MCF 10A (cell line): ENCODE results near the gene CYP4B1. TPM values are rescaled to one million over a fixed set of nuclear protein-coding genes. Genes with fewer than 3 reads are reported as not detected.

Experiments used
- BruUV-seq: library from RNA; stranded (reverse); fragments of 400-500 nt; replicated peaks from 2 replicates; lab custom pipeline; 2021; lab: Mats Ljungman, UMichigan
- CTCF ChIA-PET: fragments of 300-600 bp; sonication (Branson Sonifier 250); formaldehyde crosslinking; extraction: SDS; loops from one replicate; lab custom pipeline; 2021; ENCODE audit warnings: antibody characterized with exemption, inconsistent platforms; lab: Yijun Ruan, JAX
- POLR2A ChIA-PET: fragments of 300-600, 350-650 bp; sonication (Branson Sonifier 250); formaldehyde crosslinking; extraction: SDS; loops from one replicate; lab custom pipeline; 2020; ENCODE audit warnings: antibody characterized with exemption, inconsistent platforms; lab: Yijun Ruan, JAX
- DNase-seq: peaks from one replicate; pipeline ENCODE4 v3.0.0-alpha.2; 2018; ENCODE audit not compliant: unreplicated experiment
- H3K27ac Mint-ChIP-seq: one replicate; pipeline ENCODE4 v1.8.0; 2022; ENCODE audit warnings: mild to moderate bottlenecking, low read depth, mixed read lengths; ENCODE audit not compliant: unreplicated experiment
- H3K27me3 Mint-ChIP-seq: one replicate; pipeline ENCODE4 v1.8.0; 2022; ENCODE audit warnings: mixed read lengths; ENCODE audit not compliant: insufficient read depth, unreplicated experiment
- H3K36me3 Mint-ChIP-seq: one replicate; pipeline ENCODE4 v1.8.0; 2022; ENCODE audit warnings: mild to moderate bottlenecking, moderate library complexity, mixed read lengths; ENCODE audit not compliant: insufficient read depth, unreplicated experiment
- H3K4me1 Mint-ChIP-seq: one replicate; pipeline ENCODE4 v1.8.0; 2022; ENCODE audit warnings: mixed read lengths; ENCODE audit not compliant: insufficient read depth, unreplicated experiment
- H3K4me3 Mint-ChIP-seq: one replicate; pipeline ENCODE4 v1.8.0; 2022; ENCODE audit warnings: mild to moderate bottlenecking, moderate library complexity, mixed read lengths; ENCODE audit not compliant: unreplicated experiment
- H3K9me3 Mint-ChIP-seq: one replicate; pipeline ENCODE4 v1.8.0; 2022; ENCODE audit warnings: mixed read lengths; ENCODE audit not compliant: unreplicated experiment
- intact Hi-C: fragments of 100-400 bp; cut with micrococcal nuclease; formaldehyde crosslinking; loops from 2 replicates; pipeline ENCODE4 v1.14.1; 2022
- total RNA-seq: library from RNA; stranded (reverse); gene quantifications from 2 replicates; pipeline ENCODE4 v1.2.3, GENCODE V29; 2022
- TF ChIP-seq, protein P1 (sequence below): fragments of 200-600 bp; IDR thresholded peaks from one replicate; pipeline ENCODE4 v1.8.0; 2022; ENCODE audit warnings: antibody characterized with exemption, mild to moderate bottlenecking; ENCODE audit not compliant: unreplicated experiment

CYP4B1 gene
- total RNA-seq, 1 experiment from 2014 or later, result 10.1 TPM

DNA sequence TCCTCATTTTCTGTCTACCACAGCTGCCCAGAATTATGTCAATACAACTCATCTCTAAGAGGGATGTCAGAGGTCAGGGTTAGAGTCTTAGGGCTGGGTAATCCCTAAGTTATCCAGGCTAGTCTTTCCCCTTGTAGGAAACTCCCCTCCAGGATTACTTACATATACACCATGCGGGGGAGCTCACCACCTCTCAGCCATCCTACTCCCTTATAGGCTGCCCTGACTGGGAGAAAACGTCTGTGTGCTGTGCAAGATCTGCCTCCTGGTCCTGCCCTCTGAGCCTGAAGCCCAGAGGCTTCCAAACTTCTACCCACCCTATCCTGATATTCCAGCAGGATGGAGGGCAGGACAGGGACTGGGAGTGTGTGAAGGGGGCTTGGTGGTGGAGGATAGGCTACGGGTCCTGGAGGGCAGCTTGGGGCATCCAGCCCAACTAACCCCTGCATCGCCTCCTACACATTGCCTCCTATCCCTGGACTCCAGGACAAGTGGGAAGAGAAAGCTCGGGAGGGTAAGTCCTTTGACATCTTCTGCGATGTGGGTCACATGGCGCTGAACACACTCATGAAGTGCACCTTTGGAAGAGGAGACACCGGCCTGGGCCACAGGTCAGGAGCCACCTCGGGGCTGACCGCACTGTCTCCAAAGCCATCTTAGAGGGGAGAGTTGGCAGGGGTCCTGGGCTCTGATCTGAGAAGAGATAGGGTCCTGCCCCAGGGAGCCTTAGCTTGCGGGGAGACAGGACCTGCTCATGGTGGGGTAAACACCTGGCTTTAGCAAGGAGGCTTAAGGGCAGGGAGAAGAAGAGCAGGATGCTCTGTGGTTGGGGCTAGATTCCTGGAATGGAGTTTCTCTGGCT lies 14.4 kb downstream of the CYP4B1 start:
- intact Hi-C loops, result no loop called here
- ChIA-PET CTCF (no interaction called here), POLR2A (interaction anchor here (1.4 kb wide), 1 partner anchor 10 kb away, joined by 4 read pairs; no protein-coding TSS in a partner anchor)
- Mint-ChIP-seq H3K4me3 (no peak overlapping the region), H3K27me3 (no peaks in the 10 kb centered on the region), H3K36me3 (peaks cover 42% of the 10 kb centered on the region), H3K9me3 (no peaks in the 10 kb centered on the region), H3K27ac (no peak overlapping the region), H3K4me1 (peaks cover 7% of the 10 kb centered on the region)
- BruUV-seq, result no TSS peak
- DNase-seq, result no peak
- TF ChIP-seq, protein P1, sequence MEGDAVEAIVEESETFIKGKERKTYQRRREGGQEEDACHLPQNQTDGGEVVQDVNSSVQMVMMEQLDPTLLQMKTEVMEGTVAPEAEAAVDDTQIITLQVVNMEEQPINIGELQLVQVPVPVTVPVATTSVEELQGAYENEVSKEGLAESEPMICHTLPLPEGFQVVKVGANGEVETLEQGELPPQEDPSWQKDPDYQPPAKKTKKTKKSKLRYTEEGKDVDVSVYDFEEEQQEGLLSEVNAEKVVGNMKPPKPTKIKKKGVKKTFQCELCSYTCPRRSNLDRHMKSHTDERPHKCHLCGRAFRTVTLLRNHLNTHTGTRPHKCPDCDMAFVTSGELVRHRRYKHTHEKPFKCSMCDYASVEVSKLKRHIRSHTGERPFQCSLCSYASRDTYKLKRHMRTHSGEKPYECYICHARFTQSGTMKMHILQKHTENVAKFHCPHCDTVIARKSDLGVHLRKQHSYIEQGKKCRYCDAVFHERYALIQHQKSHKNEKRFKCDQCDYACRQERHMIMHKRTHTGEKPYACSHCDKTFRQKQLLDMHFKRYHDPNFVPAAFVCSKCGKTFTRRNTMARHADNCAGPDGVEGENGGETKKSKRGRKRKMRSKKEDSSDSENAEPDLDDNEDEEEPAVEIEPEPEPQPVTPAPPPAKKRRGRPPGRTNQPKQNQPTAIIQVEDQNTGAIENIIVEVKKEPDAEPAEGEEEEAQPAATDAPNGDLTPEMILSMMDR, result no peak

GRCh38 chr1:46813858-46814396 lies 15.1 kb downstream of the CYP4B1 start:
- Mint-ChIP-seq H3K36me3 (peaks cover 49% of the 10 kb centered on the region), H3K27me3 (no peaks in the 10 kb centered on the region), H3K4me1 (peaks cover 7% of the 10 kb centered on the region), H3K4me3 (no peak overlapping the region), H3K9me3 (no peaks in the 10 kb centered on the region), H3K27ac (no peak overlapping the region)
- no peak for DNase-seq
- intact Hi-C loops, result no loop called here
- TF ChIP-seq, protein P1, result no peak
- CTCF ChIA-PET, result interaction anchor here (1.0 kb wide), 1 partner anchor 59 kb away, joined by 3 read pairs; no protein-coding TSS in a partner anchor
- BruUV-seq, result no TSS peak
- POLR2A ChIA-PET, result no interaction called here

DNA sequence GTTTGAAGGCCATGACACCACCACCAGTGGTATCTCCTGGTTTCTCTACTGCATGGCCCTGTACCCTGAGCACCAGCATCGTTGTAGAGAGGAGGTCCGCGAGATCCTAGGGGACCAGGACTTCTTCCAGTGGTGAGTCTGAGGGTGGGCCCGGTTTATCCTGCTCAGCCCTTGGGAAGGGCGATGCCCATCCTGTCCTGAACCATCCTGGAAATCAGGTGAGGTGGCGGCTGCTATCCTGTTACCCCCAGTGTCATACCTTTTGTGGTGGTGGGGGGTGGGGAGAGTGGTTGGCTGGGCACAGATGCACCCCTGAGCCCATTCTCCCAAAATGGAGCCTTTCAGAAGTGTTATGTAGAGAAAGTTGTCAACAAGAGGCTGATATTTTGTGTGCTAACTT lies 16.3 kb downstream of the CYP4B1 start:
- no peaks in the 10 kb centered on the region for H3K27me3 Mint-ChIP-seq
- DNase-seq, result no peak
- H3K4me1 Mint-ChIP-seq, result peaks cover 3% of the 10 kb centered on the region
- ChIA-PET CTCF (interaction anchor here (0.7 kb wide), 1 partner anchor 287 kb away, joined by 4 read pairs; no protein-coding TSS in a partner anchor), POLR2A (no interaction called here)
- H3K27ac Mint-ChIP-seq, result no peak overlapping the region
- no peaks in the 10 kb centered on the region for H3K9me3 Mint-ChIP-seq
- intact Hi-C loops, result no loop called here
- TF ChIP-seq, protein P1, result no peak
- H3K36me3 Mint-ChIP-seq, result peaks cover 45% of the 10 kb centered on the region
- H3K4me3 Mint-ChIP-seq, result no peak overlapping the region
- BruUV-seq, result no TSS peak

- ChIA-PET CTCF (no interaction called here), POLR2A (interaction anchor here (0.9 kb wide), 2 partner anchors 10 to 67 kb away, joined by 3 to 4 read pairs; no protein-coding TSS in a partner anchor)
- Mint-ChIP-seq H3K4me1 (no peaks in the 10 kb centered on the region), H3K27ac (no peak overlapping the region), H3K4me3 (no peak overlapping the region), H3K27me3 (no peaks in the 10 kb centered on the region), H3K9me3 (no peaks in the 10 kb centered on the region), H3K36me3 (peaks cover 45% of the 10 kb centered on the region)
- no peak for DNase-seq
- intact Hi-C loops, result no loop called here
- TF ChIP-seq, protein P1, result no peak
- no TSS peak for BruUV-seq
Measured at GRCh38 chr1:46816930-46817329, 18.1 kb downstream of the CYP4B1 start.
